ENCODE measurements around the gene MRPS33. TPM values are rescaled to one million over a fixed set of nuclear protein-coding genes. Genes with fewer than 3 reads are reported as not detected.

Gene MRPS33
- total RNA-seq = 19.7 and 21.3 TPM in 2 replicates

DNA sequence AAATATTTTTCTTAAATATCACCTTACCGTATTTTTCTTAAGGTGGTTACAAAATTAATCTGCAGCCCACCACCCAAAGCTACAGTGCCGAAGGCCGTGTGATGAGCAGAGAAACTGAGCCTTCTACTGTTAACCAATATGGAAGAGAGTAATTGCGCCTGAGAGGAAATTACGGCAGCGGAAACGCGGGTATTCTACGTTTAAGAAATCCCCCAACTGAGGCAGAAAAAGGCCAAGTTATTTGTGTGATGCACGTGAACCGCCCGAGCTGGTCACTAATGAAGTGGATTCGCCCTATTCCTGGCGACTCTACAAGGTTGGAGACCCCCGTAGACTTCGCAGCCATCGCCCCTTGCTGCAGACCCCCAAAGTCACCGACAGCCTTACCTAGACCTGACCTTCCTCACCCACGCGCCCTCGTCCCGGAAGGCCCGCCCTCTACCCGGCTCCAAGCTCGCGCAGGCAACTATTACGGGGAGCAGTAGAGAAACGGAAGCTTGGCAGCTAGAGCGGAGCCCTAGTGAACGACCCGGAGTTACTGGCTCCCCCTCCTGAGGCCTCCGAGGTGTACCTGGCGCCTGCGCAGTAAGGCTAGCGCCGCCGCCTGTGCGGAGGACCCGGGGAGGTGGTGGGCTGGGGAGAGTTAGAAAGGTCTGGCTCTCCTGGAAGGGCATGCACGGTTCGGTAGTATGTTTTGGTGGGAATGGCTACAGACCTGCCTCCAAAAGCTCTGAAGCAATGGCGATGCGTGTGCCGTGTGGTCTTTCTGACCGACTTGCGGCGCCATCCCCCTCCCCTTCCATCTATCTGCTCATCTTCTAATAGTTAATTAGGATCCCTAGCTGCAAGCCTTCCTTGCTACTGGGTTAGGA is at the start of gene MRPS33:
Gene MRPS33 (minus strand): TSS at position 429 of the 872 bp plus-strand sequence. CDS start 4,319 bp downstream, outside the sequence.

Other genes with a start within 250 kb of the MRPS33 start
- 24.8 and 24.9 TPM in 2 replicates for gene BRAF, start 90.0 kb downstream of the MRPS33 start, total RNA-seq
- 0.52 and 2.3 TPM in 2 replicates for gene TMEM178B, start 59.1 kb upstream of the MRPS33 start, total RNA-seq